ENCODE data around the gene GRK5. TPM values are rescaled to one million over a fixed set of nuclear protein-coding genes. Genes with fewer than 3 reads are reported as not detected.

GRK5 gene
- total and polyA plus RNA-seq, 3 experiments from 2014 or later = 7.7 to 13.8 (median 13.6) TPM

DNA sequence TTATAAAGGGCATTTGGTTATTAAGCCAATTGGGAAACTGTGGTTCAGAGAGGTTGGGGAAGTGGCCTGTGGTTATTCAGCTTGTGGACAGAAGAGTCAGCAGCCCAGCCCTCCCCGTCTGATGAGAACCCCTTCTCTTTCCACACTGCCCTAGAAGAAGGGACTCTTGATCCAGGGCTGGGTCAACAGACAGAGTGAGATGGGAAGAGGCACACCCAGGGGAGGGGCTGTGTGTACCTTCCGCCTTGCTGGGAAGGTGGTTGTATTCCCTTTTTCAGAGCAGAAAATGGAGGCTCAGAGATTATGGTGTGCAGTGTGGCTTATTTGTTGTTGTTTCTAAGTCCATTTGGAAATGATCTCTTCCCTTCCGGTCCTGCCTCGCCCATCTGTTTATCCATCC, 103.4 kb downstream of the GRK5 start:
- ChIA-PET CTCF (interaction anchor here (0.8 kb wide), 1 partner anchor 33 kb away, joined by 3 read pairs; no protein-coding TSS in a partner anchor), POLR2A (no interaction called here)
- no peak for DNase-seq
- no peaks in the 10 kb centered on the region for H3K36me3 ChIP-seq (ENCODE audit: insufficient read depth, low read length)
- Mint-ChIP-seq H3K27ac (peak overlapping the region in 2 of 8 donors; percentile 4 to 74), H3K9me3 (peaks cover 0 to 2% (median 0%) of the 10 kb centered on the region in 5 donors), H3K4me1 (peaks cover 49 to 73% (median 59%) of the 10 kb centered on the region in 3 donors), H3K27me3 (peaks cover 0 to 7% of the 10 kb centered on the region in 2 donors), H3K4me3 (no peak overlapping the region), H3K36me3 (peaks cover 0 to 1% (median 0%) of the 10 kb centered on the region in 3 donors)
- no peaks in the 10 kb centered on the region for H3K27me3 ChIP-seq (ENCODE audit: insufficient read depth, low read length, poor library complexity, severe bottlenecking)
- H3K27ac ChIP-seq (ENCODE audit: low read depth, low read length) = no peak overlapping the region
- no peaks in the 10 kb centered on the region for H3K9me3 ChIP-seq (ENCODE audit: low read length)
- no peak overlapping the region for H3K4me3 ChIP-seq (ENCODE audit: low read length)
- peaks cover 52% of the 10 kb centered on the region for H3K4me1 ChIP-seq (ENCODE audit: insufficient read depth, low read length)

DNA sequence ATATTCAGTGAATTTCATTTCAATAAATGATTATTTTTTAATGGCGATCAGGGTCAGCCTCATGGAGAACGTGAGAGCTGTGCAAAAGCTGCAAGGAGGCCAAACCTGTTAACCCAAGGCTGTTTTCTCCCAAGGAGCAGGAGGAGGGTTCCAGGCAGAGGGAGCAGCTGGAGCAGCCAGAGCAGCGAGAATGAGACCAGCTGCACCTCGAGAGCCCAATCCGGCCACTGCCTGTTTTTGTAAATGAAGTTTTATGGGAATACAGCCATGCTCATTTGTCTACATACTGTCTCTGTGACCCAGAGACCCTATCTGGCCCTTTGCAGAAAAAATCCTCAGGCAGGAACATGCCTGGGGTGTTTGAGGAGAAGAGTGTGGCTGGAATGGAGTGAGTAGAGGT, 104.9 kb downstream of the GRK5 start:
- Mint-ChIP-seq H3K36me3 (peaks cover 0 to 1% (median 0%) of the 10 kb centered on the region in 3 donors), H3K27ac (peak overlapping the region in 3 of 8 donors; percentile 21 to 32 (median 27)), H3K9me3 (peaks cover 0 to 2% (median 0%) of the 10 kb centered on the region in 5 donors), H3K4me1 (peaks cover 38 to 70% (median 50%) of the 10 kb centered on the region in 3 donors), H3K27me3 (peaks cover 0 to 6% of the 10 kb centered on the region in 2 donors), H3K4me3 (peak overlapping the region in 2 of 7 donors; percentile 18 to 45)
- H3K27ac ChIP-seq (ENCODE audit: low read depth, low read length) = no peak overlapping the region
- H3K4me1 ChIP-seq (ENCODE audit: insufficient read depth, low read length) = peaks cover 43% of the 10 kb centered on the region
- H3K36me3 ChIP-seq (ENCODE audit: insufficient read depth, low read length) = no peaks in the 10 kb centered on the region
- no peak for DNase-seq
- ChIA-PET POLR2A (no interaction called here), CTCF (interaction anchor here (1.1 to 1.2 kb wide), 2 partner anchors 97 to 105 kb away, joined by 3 to 4 read pairs; partner anchors contain the start of gene GRK5)
- no peaks in the 10 kb centered on the region for H3K9me3 ChIP-seq (ENCODE audit: low read length)
- no peak overlapping the region for H3K4me3 ChIP-seq (ENCODE audit: low read length)
- no peaks in the 10 kb centered on the region for H3K27me3 ChIP-seq (ENCODE audit: insufficient read depth, low read length, poor library complexity, severe bottlenecking)

DNA sequence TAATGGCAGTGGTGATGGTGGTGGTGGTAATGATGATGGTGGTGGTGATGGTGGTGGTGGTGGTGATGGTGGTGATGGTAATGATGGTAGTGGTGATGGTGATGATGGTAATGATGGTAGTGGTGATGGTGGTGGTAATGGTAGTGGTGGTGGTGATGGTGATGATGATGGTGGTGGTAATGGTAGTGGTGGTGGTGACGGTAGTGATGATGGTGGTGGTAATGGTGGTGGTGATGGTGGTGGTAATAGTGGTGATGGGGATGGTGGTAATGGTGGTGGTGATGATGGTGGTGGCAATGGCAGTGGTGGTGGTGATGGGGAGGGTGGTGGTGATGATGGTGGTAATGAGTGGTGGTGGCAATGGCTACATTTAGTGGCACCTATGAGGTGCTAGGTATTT, 105.7 kb downstream of the GRK5 start:
- Histone ChIP-seq H3K27me3 (ENCODE audit: insufficient read depth, low read length, poor library complexity, severe bottlenecking) (no peaks in the 10 kb centered on the region), H3K4me1 (ENCODE audit: insufficient read depth, low read length) (peaks cover 37% of the 10 kb centered on the region), H3K9me3 (ENCODE audit: low read length) (no peaks in the 10 kb centered on the region), H3K36me3 (ENCODE audit: insufficient read depth, low read length) (no peaks in the 10 kb centered on the region), H3K4me3 (ENCODE audit: low read length) (no peak overlapping the region), H3K27ac (ENCODE audit: low read depth, low read length) (no peak overlapping the region)
- peaks cover 0 to 6% of the 10 kb centered on the region in 2 donors for H3K27me3 Mint-ChIP-seq
- ChIA-PET CTCF (no interaction called here), POLR2A (no interaction called here)
- H3K27ac Mint-ChIP-seq = peak overlapping the region in 7 of 8 donors; percentile 32 to 90 (median 51)
- peak overlapping the region in 3 of 7 donors; percentile 36 to 60 (median 58) for H3K4me3 Mint-ChIP-seq
- peaks cover 0 to 2% (median 0%) of the 10 kb centered on the region in 5 donors for H3K9me3 Mint-ChIP-seq
- DNase-seq = no peak
- peaks cover 0 to 1% (median 0%) of the 10 kb centered on the region in 3 donors for H3K36me3 Mint-ChIP-seq
- peaks cover 32 to 70% (median 45%) of the 10 kb centered on the region in 3 donors for H3K4me1 Mint-ChIP-seq

DNA sequence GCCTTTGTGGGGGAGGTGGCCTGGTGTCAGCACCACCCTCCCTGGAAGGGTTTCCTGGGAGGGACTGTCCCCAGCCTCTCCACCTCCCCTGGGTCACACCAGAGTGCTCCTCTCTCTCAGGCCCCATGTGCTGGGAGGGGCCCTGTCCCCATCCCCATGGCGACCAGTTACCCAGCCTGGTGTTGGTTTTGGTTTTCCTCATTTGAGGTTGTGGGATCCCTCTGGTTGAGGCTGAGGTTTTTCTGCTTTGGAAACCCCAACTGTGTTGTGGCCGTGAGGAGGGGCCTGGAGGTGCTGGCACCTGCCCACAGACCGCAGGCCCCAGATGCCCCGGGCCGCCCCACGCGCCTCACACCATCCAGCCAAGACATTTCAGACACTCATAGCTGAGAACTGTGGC, 106.3 kb downstream of the GRK5 start:
- no peak overlapping the region for H3K4me3 ChIP-seq (ENCODE audit: low read length)
- no peak overlapping the region for H3K27ac ChIP-seq (ENCODE audit: low read depth, low read length)
- peaks cover 37% of the 10 kb centered on the region for H3K4me1 ChIP-seq (ENCODE audit: insufficient read depth, low read length)
- POLR2A ChIA-PET = no interaction called here
- H3K36me3 ChIP-seq (ENCODE audit: insufficient read depth, low read length) = no peaks in the 10 kb centered on the region
- Mint-ChIP-seq H3K27me3 (peaks cover 0 to 6% of the 10 kb centered on the region in 2 donors), H3K4me3 (peak overlapping the region in 6 of 7 donors; percentile 13 to 60 (median 32)), H3K9me3 (peaks cover 0 to 2% (median 0%) of the 10 kb centered on the region in 5 donors), H3K36me3 (peaks cover 0 to 1% (median 0%) of the 10 kb centered on the region in 3 donors), H3K4me1 (peaks cover 31 to 70% (median 45%) of the 10 kb centered on the region in 3 donors), H3K27ac (peak overlapping the region in 6 of 8 donors; percentile 23 to 90 (median 54))
- peak; percentile 26 to 68 (median 44) for DNase-seq
- CTCF ChIA-PET = interaction anchor here (0.8 kb wide), 1 partner anchor 558 kb away, joined by 3 read pairs; no protein-coding TSS in a partner anchor
- H3K27me3 ChIP-seq (ENCODE audit: insufficient read depth, low read length, poor library complexity, severe bottlenecking) = no peaks in the 10 kb centered on the region
- H3K9me3 ChIP-seq (ENCODE audit: low read length) = no peaks in the 10 kb centered on the region

DNA sequence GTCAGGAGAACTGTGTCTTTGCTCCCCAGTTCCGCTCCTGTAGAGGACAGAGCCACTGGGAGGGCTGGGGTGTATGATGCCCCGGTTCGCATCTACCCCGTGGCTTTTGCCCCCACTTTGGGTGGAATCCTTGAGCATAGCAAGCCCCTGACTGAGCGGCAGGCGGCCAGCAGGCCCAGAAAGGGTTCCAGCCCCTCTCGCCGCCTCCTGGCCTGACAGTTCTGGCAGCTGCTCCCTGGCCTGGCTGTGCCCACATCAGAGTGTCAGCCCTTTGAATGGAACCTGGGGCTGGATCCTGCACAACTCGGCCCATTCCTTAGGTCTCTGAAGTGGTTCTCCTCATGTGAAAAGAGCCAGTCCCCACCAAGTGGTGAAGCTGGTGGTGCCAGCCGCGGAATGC, 106.7 kb downstream of the GRK5 start:
- peaks cover 31 to 70% (median 45%) of the 10 kb centered on the region in 3 donors for H3K4me1 Mint-ChIP-seq
- peaks cover 0 to 2% (median 0%) of the 10 kb centered on the region in 5 donors for H3K9me3 Mint-ChIP-seq
- no peak overlapping the region for H3K4me3 ChIP-seq (ENCODE audit: low read length)
- peaks cover 0 to 6% of the 10 kb centered on the region in 2 donors for H3K27me3 Mint-ChIP-seq
- peaks cover 0 to 1% (median 0%) of the 10 kb centered on the region in 3 donors for H3K36me3 Mint-ChIP-seq
- H3K36me3 ChIP-seq (ENCODE audit: insufficient read depth, low read length) = no peaks in the 10 kb centered on the region
- H3K27ac ChIP-seq (ENCODE audit: low read depth, low read length) = no peak overlapping the region
- ChIA-PET CTCF (interaction anchor here (0.8 kb wide), 1 partner anchor 558 kb away, joined by 3 read pairs; no protein-coding TSS in a partner anchor), POLR2A (no interaction called here)
- peaks cover 37% of the 10 kb centered on the region for H3K4me1 ChIP-seq (ENCODE audit: insufficient read depth, low read length)
- H3K27me3 ChIP-seq (ENCODE audit: insufficient read depth, low read length, poor library complexity, severe bottlenecking) = no peaks in the 10 kb centered on the region
- DNase-seq = no peak
- peak overlapping the region in 3 of 7 donors; percentile 9 to 23 (median 13) for H3K4me3 Mint-ChIP-seq
- H3K27ac Mint-ChIP-seq = peak overlapping the region in 4 of 8 donors; percentile 11 to 90 (median 42)
- H3K9me3 ChIP-seq (ENCODE audit: low read length) = no peaks in the 10 kb centered on the region

DNA sequence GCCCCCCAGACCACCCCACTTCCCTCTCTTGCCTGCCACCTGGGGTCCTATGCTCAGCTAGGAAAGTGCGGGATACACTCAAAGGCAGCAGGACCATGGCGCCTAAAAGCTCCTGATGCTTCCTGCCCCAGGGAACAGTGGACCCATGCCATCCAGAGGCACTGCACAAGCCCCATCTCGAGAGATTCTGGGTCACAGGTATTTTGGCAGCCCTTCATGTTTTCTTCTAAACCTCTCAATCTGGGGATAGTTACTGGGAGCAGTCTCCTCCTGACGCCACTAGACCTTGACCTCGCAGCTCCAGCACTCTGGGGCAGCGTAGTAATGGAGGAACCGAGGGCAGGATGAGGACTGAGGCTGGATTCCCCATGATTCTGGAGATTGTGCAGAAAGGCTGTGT, 107.1 kb downstream of the GRK5 start:
- DNase-seq = no peak
- no peaks in the 10 kb centered on the region for H3K9me3 ChIP-seq (ENCODE audit: low read length)
- H3K4me1 Mint-ChIP-seq = peaks cover 32 to 67% (median 45%) of the 10 kb centered on the region in 3 donors
- peaks cover 37% of the 10 kb centered on the region for H3K4me1 ChIP-seq (ENCODE audit: insufficient read depth, low read length)
- ChIA-PET POLR2A (no interaction called here), CTCF (interaction anchor here (0.8 kb wide), 1 partner anchor 557 kb away, joined by 3 read pairs; no protein-coding TSS in a partner anchor)
- H3K27ac Mint-ChIP-seq = no peak overlapping the region
- no peak overlapping the region for H3K4me3 Mint-ChIP-seq
- peaks cover 0 to 1% (median 0%) of the 10 kb centered on the region in 3 donors for H3K36me3 Mint-ChIP-seq
- H3K27ac ChIP-seq (ENCODE audit: low read depth, low read length) = no peak overlapping the region
- H3K36me3 ChIP-seq (ENCODE audit: insufficient read depth, low read length) = no peaks in the 10 kb centered on the region
- H3K27me3 Mint-ChIP-seq = peaks cover 0 to 2% of the 10 kb centered on the region in 2 donors
- H3K27me3 ChIP-seq (ENCODE audit: insufficient read depth, low read length, poor library complexity, severe bottlenecking) = no peaks in the 10 kb centered on the region
- H3K4me3 ChIP-seq (ENCODE audit: low read length) = no peak overlapping the region
- H3K9me3 Mint-ChIP-seq = peaks cover 0 to 2% (median 0%) of the 10 kb centered on the region in 5 donors

DNA sequence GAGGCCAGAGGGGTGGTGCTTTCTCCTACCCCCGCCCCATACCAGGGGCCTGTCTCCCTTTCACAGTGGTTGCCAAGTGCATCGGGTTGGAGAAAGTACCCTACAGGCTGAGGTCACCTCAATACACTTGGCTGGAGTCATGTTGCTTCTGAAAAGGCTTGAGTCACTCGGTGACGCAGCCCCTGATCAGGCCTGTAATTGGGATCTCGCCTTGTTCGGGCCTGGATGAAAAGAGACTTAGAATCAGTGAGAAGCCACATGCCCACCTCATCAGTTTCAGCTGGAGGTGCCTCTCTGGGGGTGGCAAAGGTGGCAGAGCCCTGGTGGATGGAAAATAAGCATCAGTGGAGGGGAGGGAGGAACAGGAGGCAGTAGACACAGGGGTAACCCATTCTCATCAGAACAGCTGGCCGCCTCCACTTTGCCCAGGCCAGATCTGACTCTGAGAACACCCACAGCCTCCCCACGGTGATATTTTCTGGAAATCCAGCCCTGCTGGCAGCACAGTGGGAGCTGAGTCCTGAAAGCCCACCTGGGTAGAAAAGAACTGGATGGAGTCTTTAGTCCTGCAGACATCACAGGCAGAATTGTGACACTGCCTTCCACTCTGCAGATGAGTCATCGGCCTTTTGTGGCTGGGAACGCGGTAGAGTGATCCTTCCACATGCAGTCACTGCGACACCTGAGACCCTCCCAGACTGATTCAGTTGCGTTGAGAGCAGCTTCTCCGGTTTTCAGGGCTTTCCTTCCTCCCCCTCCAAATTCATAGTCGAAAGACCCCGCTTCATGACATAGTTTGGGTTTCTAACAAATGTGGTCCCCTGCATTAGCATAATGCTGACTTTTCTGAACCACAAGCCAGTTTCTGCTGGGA, 108.0 kb downstream of the GRK5 start:
- ChIA-PET CTCF (interaction anchor here (1.5 kb wide), 1 partner anchor 47 kb away, joined by 4 read pairs; no protein-coding TSS in a partner anchor), POLR2A (interaction anchor here (1.2 kb wide), 1 partner anchor 10 kb away, joined by 4 read pairs; no protein-coding TSS in a partner anchor)
- no peak overlapping the region for H3K27ac ChIP-seq (ENCODE audit: low read depth, low read length)
- H3K36me3 ChIP-seq (ENCODE audit: insufficient read depth, low read length) = no peaks in the 10 kb centered on the region
- Mint-ChIP-seq H3K36me3 (peaks cover 0 to 3% (median 2%) of the 10 kb centered on the region in 3 donors), H3K4me1 (peaks cover 37 to 68% (median 41%) of the 10 kb centered on the region in 3 donors), H3K9me3 (peaks cover 0 to 2% (median 0%) of the 10 kb centered on the region in 5 donors), H3K27ac (peak overlapping the region in 7 of 8 donors; percentile 43 to 89 (median 67)), H3K27me3 (peaks cover 0 to 2% of the 10 kb centered on the region in 2 donors), H3K4me3 (peak overlapping the region in 6 of 7 donors; percentile 6 to 66 (median 20))
- H3K4me1 ChIP-seq (ENCODE audit: insufficient read depth, low read length) = peaks cover 37% of the 10 kb centered on the region
- H3K4me3 ChIP-seq (ENCODE audit: low read length) = no peak overlapping the region
- peak in 4 of 5 donors; percentile 20 to 78 (median 35) for DNase-seq
- no peaks in the 10 kb centered on the region for H3K9me3 ChIP-seq (ENCODE audit: low read length)
- no peaks in the 10 kb centered on the region for H3K27me3 ChIP-seq (ENCODE audit: insufficient read depth, low read length, poor library complexity, severe bottlenecking)

Data from CD8-positive, alpha-beta memory T cell (primary cell).